H7 (cell line): ENCODE data around the gene CAMKK1. TPM values are rescaled to one million over a fixed set of nuclear protein-coding genes. Genes with fewer than 3 reads are reported as not detected.
A peak's percentile ranks its signal among the peaks of the same experiment; 100 is the strongest.
"Not testable (repeated sequence)": the region's sequence is repeated elsewhere in the genome, so short reads cannot be mapped to it uniquely, and the experiment has no call there.

ENCODE experiments used
- DNase-seq: peaks from one replicate; pipeline ENCODE4 v3.0.0; 2012
- H3K27me3 ChIP-seq: 2 replicates; pipeline ENCODE4 v1.6.0; 2011; ENCODE audit warnings: mild to moderate bottlenecking, low read length; ENCODE audit not compliant: control insufficient read depth, insufficient read depth
- H3K36me3 ChIP-seq: replicated peaks from 2 replicates; pipeline ENCODE4 v1.5.1; 2011; ENCODE audit warnings: low read length; ENCODE audit not compliant: control insufficient read depth, insufficient read depth
- H3K4me3 ChIP-seq: 2 replicates; pipeline ENCODE4 v1.5.1; 2011; ENCODE audit warnings: low read depth, mild to moderate bottlenecking, control low read depth, low read length, moderate library complexity; ENCODE audit not compliant: insufficient read depth
- total RNA-seq: library from RNA; depleted of rRNA; stranded (reverse); fragments of >200 nt; shearing (Covaris generic); gene quantifications from 2 replicates; pipeline ENCODE4 v1.2.3, GENCODE V29; 2014

CAMKK1 gene
- total RNA-seq, 1 experiment from 2014 or later: 6.0 TPM

DNA sequence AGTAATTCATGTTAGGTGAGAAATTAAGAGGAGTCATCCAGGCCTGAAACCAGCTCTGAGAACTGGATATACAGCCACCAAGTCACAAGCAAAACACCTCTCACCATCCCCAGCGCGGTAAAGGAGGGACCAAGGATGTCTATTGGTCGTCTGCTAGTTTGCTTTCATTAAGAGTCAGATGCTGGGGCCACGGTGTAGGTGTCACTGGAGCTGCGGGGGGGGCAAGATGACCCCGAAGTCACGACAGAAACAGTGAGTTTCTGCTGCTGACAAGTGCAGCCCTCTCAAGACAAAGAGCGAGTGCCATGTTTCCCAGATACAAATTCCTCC is 47.6 kb downstream of the CAMKK1 start:
- H3K4me3 ChIP-seq: peak overlapping the region; percentile 86
- H3K27me3 ChIP-seq: no peaks in the 10 kb centered on the region
- peaks cover 4% of the 10 kb centered on the region for H3K36me3 ChIP-seq
- DNase-seq: no peak

DNA sequence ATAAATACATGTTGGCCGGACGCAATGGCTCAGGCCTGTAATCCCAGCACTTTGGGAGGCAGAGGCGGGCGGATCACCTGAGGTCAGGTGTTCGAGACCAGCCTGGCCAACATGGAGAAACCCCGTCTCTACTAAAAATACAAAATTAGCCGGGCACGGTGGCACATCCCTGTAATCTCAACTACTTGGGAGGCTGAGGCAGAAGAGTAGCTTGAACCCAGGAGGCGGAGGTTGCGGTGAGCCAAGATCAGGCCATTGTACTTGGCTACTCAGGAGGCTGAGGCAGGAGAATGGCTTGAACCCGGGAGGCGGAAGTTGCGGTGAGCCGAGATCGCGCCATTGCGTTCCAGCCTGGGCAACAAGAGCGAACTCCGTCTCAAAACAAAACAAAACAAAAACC is 48.3 kb downstream of the CAMKK1 start:
- not testable (repeated sequence) for H3K4me3 ChIP-seq, H3K27me3 ChIP-seq, H3K36me3 ChIP-seq, DNase-seq

DNA sequence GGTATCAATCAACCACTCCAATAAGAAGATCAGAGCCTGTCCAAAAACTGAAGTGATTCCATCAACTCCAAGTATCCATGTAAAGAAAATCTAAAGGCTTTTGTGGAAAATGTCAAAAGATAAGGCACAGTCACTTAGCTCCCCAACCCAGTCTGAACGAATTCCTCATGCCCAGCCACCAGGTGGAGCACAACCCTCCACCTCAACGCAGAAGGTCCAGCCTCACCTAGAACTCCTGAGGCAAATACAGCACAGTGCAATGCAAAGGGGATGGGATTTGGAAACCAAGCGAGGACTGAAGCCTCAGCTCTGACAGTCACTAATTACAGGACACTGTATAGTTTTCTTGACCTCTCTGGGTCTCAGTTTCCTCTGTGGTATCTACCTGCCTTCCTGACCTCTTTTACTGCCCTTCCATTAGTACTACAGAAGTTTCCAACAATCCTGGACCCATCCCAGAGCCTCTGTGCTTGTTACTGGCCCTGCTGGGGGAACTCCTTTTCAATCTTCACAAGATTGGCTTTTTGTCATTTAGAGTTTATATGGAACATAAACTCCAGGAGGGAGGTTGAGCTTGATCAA is 48.8 kb downstream of the CAMKK1 start:
- no peak overlapping the region for H3K4me3 ChIP-seq
- DNase-seq: peak; percentile 83
- peaks cover 9% of the 10 kb centered on the region for H3K36me3 ChIP-seq
- H3K27me3 ChIP-seq: no peaks in the 10 kb centered on the region

DNA sequence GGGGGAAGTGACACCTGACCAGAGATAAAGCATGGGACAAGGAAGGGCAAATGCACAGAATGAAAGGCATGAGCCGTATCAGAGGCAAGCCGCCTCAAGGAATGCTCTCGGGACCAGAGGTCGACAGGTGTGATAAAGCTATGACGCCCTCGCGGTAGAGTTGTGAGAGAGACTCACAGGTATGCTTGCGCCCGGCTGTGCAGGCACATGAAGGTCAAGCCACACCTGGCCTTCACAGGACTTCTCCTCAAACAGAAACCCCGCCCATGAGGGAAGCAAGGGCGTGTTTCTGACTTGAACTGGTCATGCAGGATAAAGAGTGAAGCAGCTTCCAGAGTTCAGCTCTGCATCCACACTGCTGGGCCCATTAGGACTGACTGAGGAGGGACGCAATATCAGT is 54.6 kb downstream of the CAMKK1 start:
- H3K4me3 ChIP-seq: no peak overlapping the region
- no peaks in the 10 kb centered on the region for H3K27me3 ChIP-seq
- no peak for DNase-seq
- peaks cover 21% of the 10 kb centered on the region for H3K36me3 ChIP-seq

DNA sequence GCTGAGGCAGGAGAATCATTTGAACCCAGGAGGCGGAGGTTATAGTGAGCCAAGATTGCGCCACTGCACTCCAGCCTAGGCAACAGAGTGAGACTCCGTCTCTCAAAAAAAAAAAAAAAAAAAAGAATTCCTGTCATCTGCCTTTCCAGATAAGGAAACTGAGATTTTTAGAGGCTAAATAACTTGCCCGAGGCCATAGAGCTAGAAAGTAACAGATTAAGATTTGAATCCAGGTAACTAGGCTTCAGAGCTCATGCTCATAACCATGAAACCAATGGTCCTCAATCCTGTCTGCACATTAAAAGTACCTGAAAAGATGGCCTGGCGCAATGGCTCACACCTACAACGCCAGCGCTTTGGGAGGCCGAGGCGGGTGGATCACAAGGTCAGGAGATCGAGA is 56.3 kb downstream of the CAMKK1 start:
- H3K4me3 ChIP-seq: no peak overlapping the region
- peaks cover 19% of the 10 kb centered on the region for H3K36me3 ChIP-seq
- H3K27me3 ChIP-seq: no peaks in the 10 kb centered on the region
- no peak for DNase-seq

DNA sequence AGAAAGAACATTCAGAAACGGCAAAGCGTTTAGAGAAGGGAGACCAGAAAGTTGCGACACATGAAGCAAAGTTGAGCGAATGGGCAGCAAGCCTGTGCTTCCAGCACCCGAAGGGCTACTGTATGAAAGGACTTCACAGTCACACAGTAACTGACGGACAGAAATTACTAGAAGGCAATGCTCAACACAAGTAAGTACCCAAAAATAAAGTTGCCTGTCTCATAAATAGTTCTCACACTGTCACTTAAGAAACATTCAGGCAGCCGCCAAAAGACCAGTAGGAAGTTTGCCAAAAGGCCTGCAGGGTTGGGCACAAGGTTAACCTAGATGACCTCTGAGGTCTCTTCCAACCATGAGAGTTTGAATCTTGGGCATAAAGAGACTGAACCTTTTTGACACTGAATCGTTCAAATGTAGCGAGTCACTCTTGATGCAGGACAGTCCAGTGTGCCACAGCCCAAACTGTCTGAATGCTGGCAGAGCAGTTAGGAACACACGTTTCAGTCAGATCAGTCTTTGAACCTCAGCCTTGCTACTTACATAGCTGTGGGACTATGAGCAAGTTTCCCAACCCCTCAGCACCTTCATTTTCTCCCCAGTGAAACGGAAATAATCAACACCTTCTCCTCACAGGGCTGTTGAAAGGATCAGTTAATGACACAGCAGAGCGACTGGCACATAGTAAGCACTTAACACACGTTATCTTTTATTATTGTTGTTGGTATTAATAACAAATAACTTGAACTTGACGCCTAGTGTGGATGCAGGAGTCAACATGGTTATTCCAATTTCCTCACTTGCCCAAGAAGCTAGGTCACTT is 57.2 kb downstream of the CAMKK1 start:
- peaks cover 19% of the 10 kb centered on the region for H3K36me3 ChIP-seq
- DNase-seq: no peak
- H3K4me3 ChIP-seq: no peak overlapping the region
- no peaks in the 10 kb centered on the region for H3K27me3 ChIP-seq

DNA sequence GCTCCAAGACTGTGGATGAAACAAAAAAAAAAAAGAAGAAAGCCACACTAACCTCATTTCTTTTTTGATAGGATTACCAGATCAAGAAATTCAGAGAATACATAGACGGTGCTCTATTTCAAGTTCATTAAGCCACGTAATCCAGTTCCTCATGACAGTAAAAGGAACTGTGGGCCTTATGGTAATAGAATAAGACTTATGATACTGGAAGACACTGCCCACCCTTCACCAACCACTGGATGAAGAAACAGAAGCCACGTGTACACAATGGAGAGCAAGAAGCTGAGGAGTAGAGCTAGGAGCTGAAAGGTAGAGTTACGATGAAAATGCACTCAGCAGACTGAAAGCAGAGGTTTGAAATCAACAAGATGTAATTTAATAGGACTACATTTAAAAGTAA is 58.0 kb downstream of the CAMKK1 start:
- no peak for DNase-seq
- Histone ChIP-seq H3K36me3 (peaks cover 17% of the 10 kb centered on the region), H3K27me3 (no peaks in the 10 kb centered on the region), H3K4me3 (no peak overlapping the region)

DNA sequence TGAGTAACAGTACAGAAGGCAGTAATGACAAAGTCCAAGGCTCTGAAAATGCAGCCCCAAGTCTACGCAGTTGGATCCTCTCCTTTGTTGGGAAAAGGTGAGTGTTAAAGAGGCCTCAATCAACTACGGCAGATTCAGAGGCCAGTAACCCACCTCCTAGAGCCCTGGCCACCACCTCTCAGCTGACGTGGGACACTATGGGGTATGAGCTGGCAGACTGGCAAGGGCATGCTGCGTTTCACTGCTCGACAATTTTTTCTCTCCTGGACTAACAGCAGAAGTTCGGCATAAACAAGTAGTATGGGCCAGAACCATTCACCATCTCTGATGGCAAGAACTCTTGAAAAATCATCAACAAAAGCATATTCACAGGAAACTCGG is 64.0 kb downstream of the CAMKK1 start:
- H3K36me3 ChIP-seq: peaks cover 11% of the 10 kb centered on the region
- no peak for DNase-seq
- no peak overlapping the region for H3K4me3 ChIP-seq
- no peaks in the 10 kb centered on the region for H3K27me3 ChIP-seq

DNA sequence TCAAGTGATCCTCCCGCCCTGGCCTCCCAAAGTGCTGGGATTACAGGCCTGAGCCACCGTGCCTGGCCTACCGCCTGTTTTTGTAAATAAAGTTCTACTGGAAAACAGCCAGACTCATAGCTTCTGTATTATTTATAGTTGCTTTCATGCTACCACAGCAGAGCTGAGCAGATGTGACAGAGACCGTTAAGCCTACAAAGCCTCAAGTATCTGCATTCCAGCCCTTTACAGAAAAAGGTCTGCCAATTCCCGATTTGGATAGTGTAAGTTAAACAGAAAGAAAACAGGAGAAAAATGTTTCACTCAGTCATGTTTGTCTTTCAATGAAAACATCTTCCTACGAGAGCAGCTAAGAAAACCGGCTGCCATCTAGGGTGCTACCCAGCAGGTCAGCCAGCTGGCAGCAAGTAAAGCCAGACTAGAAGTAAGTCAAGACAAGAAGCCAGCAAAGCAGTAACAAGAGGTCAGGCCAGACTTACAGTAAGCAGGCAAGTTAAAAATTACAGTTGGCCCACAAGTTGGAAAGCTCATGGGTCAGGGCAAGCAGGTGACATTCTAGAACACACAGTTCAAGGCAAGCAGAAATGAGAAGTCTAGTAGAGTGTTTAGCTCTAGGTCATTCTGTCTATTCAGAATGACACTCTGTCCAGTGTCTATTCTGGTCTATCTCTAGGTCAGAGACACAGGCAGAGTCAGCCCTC is 64.6 kb downstream of the CAMKK1 start:
- Histone ChIP-seq H3K4me3 (no peak overlapping the region), H3K36me3 (peaks cover 10% of the 10 kb centered on the region), H3K27me3 (no peaks in the 10 kb centered on the region)
- no peak for DNase-seq

DNA sequence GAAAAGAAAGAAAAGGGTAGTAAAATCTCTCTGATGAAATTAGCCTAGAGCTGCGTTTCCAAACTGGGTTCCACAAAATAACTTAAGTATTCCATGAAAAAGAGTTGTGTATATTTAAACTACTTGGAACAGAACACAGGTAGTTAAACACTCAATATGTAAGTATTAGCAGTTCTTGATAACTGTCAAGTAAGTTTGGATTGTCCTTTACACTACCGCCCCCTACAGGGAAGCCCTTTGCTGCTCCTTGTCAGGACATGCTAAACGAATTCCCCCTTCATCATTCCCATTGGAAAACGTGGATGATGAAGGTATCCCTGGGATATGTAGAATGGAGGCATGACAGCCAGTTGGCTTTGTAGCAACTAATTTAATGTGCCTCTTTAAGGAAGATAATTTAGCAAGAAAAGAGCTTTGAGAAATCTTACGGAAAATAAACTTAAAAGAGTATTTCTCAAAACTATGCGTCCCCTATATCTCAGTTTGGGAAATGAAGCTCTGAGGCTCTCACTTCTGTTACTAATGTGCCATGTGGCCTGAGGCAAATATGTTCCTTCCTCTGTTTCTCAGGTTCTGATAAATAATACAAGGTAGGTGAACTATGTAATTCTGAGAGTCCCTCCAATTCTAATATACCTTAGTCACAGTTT is 65.6 kb downstream of the CAMKK1 start:
- Histone ChIP-seq H3K4me3 (no peak overlapping the region), H3K36me3 (peaks cover 10% of the 10 kb centered on the region), H3K27me3 (no peaks in the 10 kb centered on the region)
- DNase-seq: peak; percentile 82

DNA sequence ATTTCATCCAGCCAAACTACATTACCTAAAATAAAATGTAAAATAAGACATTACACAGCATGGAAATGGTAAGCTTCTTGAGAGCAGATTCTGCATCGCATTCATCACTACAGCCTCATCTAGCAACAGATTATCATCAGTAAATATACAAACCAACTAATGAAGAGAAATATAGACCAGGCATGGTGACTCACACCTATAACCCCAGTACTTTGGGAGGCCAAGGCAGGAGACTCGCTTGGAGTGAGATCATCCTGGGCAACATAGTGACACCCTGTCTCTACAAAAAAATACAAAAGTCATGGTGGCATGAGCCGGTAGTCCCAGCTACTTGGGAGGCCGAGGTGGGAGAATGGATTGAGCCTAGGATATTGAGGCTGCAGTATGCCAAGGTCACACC is 66.7 kb downstream of the CAMKK1 start:
- DNase-seq: no peak
- Histone ChIP-seq H3K27me3 (no peaks in the 10 kb centered on the region), H3K4me3 (no peak overlapping the region), H3K36me3 (peaks cover 11% of the 10 kb centered on the region)

DNA sequence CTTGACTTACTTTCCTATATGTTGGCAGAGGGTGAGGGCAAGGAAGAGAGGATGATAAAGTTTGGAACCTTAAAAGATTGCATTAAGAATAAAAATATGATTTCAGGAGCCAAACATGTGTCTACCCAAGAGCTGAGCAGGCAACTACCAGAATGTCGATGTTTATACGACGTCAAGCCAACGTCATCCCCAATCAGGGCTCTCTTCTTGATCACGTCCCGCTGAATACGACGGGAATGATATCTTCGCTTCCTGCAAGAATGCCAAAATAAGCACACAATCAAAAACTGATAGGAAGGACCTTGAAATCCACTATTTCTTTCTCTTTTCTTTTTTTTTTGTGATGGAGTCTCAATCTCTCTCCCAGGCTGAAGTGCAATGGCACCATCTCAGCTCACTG is 71.8 kb downstream of the CAMKK1 start:
- Histone ChIP-seq H3K36me3 (peaks cover 21% of the 10 kb centered on the region), H3K4me3 (no peak overlapping the region), H3K27me3 (no peaks in the 10 kb centered on the region)
- DNase-seq: no peak

DNA sequence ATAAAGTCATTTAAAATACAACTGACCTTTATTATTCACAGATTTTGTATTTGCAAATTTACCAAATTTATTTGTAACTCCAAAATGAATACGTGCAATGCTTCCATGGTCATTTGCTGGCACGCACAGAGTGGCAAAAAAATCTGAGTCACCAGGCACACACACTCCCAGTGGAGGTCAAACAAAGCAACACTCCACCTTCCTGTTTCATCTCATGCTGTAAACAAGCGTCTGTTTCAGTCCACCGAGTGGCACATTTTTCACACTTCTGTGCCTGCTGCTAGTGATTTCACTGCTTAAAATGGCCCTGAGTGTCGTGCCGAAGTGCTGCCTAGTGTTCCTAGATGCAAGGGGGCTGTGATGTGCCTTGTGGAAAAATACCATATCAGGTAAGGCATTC is 74.1 kb downstream of the CAMKK1 start:
- Histone ChIP-seq H3K4me3 (no peak overlapping the region), H3K36me3 (peaks cover 23% of the 10 kb centered on the region), H3K27me3 (no peaks in the 10 kb centered on the region)
- DNase-seq: no peak

DNA sequence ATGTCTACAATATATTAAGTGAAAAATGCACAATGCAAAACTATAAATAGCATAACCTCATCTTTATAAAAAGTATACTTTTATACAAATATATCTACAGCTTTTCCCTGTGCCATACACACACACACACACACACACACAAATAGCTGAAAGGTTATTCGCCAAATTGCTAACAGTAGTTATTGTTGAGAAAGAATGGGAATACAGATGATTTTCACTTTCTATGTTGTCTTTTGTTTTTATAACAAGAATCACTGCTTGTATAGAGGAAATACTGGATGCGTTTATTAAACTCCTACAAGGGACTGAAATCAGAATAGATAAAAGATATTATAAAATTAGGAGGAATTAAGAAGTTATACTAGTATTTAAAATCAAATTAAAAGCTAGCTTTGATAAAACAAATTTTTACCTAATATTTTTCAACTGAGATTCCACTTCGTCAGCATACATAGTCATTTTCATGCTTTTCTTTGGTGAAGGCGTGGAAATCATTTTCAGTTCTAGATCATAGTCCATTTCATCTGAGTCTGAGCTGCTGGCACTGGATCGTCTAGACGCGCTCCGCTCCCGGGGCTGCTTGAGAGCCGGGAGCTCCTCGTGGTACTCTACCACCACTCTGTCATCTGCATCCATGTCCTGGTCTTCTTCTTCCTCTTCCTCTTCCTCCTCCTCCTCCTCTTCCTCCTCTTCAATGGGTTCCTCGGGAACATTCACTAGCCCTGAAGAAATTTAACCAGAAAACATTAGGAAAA is 74.8 kb downstream of the CAMKK1 start:
- H3K27me3 ChIP-seq: no peaks in the 10 kb centered on the region
- H3K4me3 ChIP-seq: no peak overlapping the region
- H3K36me3 ChIP-seq: peaks cover 27% of the 10 kb centered on the region
- no peak for DNase-seq
